KMS-11 (cell line): ENCODE measurements around the gene FHIT.

Experiments
- H2AFZ ChIP-seq: fragments of 200-600 bp; sonication (generic); 2 replicates; pipeline ENCODE4 v1.6.1; 2016; ENCODE audit warnings: antibody characterized with exemption, mixed run types, low read depth
- H3K27ac ChIP-seq: fragments of 200-600 bp; sonication (generic); 2 replicates; pipeline ENCODE4 v1.6.1; 2016; ENCODE audit warnings: mild to moderate bottlenecking, mixed run types
- H3K27me3 ChIP-seq: fragments of 200-600 bp; sonication (generic); 2 replicates; pipeline ENCODE4 v1.6.1; 2017; ENCODE audit warnings: mild to moderate bottlenecking, low read depth, mixed run types, moderate library complexity; ENCODE audit not compliant: insufficient read depth
- H3K36me3 ChIP-seq: fragments of 200-600 bp; sonication (generic); 2 replicates; pipeline ENCODE4 v1.6.1; 2017; ENCODE audit warnings: mild to moderate bottlenecking, mixed run types; ENCODE audit not compliant: insufficient read depth
- H3K4me1 ChIP-seq: fragments of 200-600 bp; sonication (generic); 2 replicates; pipeline ENCODE4 v1.6.1; 2016; ENCODE audit warnings: mild to moderate bottlenecking, low read depth, mixed run types; ENCODE audit not compliant: poor library complexity, severe bottlenecking
- H3K4me2 ChIP-seq: fragments of 200-600 bp; sonication (generic); 2 replicates; pipeline ENCODE4 v1.7.0; 2016; ENCODE audit warnings: mild to moderate bottlenecking, mixed run types
- H3K4me3 ChIP-seq: fragments of 200-600 bp; sonication (generic); IDR thresholded peaks from 2 replicates; pipeline ENCODE4 v1.6.1; 2017; ENCODE audit warnings: low read depth, low read length, mixed read lengths; ENCODE audit not compliant: insufficient read depth
- H3K79me2 ChIP-seq: fragments of 200-600 bp; sonication (generic); 2 replicates; pipeline ENCODE4 v1.6.1; 2016; ENCODE audit warnings: low read depth, mixed run types; ENCODE audit not compliant: insufficient read depth
- H3K9ac ChIP-seq: fragments of 200-600 bp; sonication (generic); 2 replicates; pipeline ENCODE4 v1.6.1; 2016; ENCODE audit warnings: mild to moderate bottlenecking, mixed run types
- H4K20me1 ChIP-seq: fragments of 200-600 bp; sonication (generic); 2 replicates; pipeline ENCODE4 v1.6.1; 2016; ENCODE audit warnings: mild to moderate bottlenecking, mixed run types; ENCODE audit not compliant: insufficient read depth
- TF ChIP-seq, protein P1 (sequence below): fragments of 200-600 bp; sonication (generic); conservative IDR thresholded peaks from 2 replicates; pipeline ENCODE4 v1.6.1; 2017; ENCODE audit warnings: low read depth, mild to moderate bottlenecking, antibody characterized with exemption, low read length, moderate library complexity, mixed read lengths

Gene FHIT

DNA sequence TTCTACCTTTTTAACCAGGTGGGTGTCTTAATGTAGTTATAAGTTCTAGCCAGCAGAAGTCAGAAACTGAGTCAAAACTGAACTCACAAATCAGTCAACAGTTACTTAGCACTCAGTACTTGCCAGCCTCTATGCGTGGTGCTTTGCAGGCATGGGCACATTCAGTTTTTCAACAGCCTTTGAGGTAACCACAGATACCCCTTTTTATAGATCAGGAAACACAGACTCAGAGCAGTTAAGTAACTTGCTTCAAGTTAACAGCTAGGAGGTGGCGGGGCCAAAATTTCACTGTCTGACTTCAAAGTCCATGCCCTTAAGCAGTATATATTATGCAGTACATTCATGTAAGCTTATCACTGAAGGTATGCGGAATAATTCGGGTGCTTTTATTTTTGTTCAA, 139.4 kb downstream of the FHIT start:
- no peaks in the 10 kb centered on the region for H3K79me2 ChIP-seq
- H2AFZ ChIP-seq = no peak overlapping the region
- no peak overlapping the region for H3K9ac ChIP-seq
- no peak overlapping the region for H3K4me2 ChIP-seq
- H4K20me1 ChIP-seq = no peaks in the 10 kb centered on the region
- H3K4me3 ChIP-seq = no peak overlapping the region
- H3K27ac ChIP-seq = no peak overlapping the region
- H3K36me3 ChIP-seq = no peaks in the 10 kb centered on the region
- H3K4me1 ChIP-seq = no peaks in the 10 kb centered on the region
- TF ChIP-seq, protein P1, sequence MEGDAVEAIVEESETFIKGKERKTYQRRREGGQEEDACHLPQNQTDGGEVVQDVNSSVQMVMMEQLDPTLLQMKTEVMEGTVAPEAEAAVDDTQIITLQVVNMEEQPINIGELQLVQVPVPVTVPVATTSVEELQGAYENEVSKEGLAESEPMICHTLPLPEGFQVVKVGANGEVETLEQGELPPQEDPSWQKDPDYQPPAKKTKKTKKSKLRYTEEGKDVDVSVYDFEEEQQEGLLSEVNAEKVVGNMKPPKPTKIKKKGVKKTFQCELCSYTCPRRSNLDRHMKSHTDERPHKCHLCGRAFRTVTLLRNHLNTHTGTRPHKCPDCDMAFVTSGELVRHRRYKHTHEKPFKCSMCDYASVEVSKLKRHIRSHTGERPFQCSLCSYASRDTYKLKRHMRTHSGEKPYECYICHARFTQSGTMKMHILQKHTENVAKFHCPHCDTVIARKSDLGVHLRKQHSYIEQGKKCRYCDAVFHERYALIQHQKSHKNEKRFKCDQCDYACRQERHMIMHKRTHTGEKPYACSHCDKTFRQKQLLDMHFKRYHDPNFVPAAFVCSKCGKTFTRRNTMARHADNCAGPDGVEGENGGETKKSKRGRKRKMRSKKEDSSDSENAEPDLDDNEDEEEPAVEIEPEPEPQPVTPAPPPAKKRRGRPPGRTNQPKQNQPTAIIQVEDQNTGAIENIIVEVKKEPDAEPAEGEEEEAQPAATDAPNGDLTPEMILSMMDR = no peak
- no peaks in the 10 kb centered on the region for H3K27me3 ChIP-seq

DNA sequence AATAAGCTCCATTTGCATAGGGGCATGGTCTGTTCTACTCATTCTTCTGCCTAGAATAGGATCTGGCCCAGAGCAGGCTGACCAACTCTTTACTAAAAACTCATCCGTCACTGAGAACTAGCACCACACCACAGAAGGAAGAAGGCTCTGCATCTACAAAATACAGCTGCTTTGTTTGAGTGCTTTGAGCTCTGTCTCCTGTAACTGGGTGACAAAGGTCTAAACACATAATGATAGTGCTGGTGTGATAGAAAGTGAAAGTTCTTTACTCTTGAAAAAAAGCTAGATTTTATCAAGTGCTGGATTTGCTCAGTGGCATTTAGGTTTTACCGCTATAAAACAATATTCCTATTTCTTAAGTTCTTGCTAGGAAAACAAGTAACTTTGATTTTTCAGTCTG, 140.7 kb downstream of the FHIT start:
- Histone ChIP-seq H3K4me3 (no peak overlapping the region), H4K20me1 (no peaks in the 10 kb centered on the region), H2AFZ (no peak overlapping the region), H3K36me3 (no peaks in the 10 kb centered on the region), H3K4me2 (no peak overlapping the region), H3K4me1 (no peaks in the 10 kb centered on the region), H3K27ac (no peak overlapping the region), H3K9ac (no peak overlapping the region), H3K27me3 (no peaks in the 10 kb centered on the region), H3K79me2 (no peaks in the 10 kb centered on the region)
- TF ChIP-seq, protein P1 = no peak

DNA sequence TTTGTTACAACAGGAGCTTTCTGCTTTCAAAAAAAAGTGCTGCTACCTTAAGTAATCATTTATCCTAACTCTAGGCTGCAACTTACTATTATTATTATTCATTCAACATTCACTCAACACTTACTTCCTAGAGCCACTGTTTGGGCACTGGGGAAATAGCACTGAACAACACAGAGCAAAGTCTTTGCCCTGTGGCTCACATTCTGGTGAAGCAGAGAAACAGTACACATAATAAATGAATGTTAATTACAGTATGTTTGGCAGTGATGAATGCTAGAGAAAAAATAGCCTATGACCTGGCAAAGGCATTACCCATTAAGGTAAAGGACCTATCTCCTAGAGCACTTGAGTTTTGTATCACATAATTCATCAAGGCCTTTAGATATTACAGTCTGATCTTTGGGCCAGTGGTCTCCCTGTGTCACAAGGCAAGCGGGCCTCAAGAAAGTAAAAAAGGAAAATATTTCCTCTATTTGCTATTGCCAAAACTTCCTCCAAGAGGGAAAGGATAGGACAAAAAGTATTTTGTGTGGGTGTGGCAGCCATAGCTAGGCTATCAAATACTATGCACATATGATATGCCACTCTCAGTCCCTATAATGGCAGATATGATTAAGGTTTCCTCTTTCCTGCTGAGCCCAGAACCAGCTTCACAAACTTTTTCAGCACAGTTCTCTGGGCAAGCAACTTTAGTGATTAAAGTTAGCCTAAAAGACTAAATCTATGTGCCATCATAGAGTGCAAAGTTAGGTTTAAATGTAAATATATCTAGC, 142.8 kb downstream of the FHIT start:
- H3K4me2 ChIP-seq = no peak overlapping the region
- no peaks in the 10 kb centered on the region for H4K20me1 ChIP-seq
- H3K4me1 ChIP-seq = no peaks in the 10 kb centered on the region
- H3K27ac ChIP-seq = no peak overlapping the region
- H3K27me3 ChIP-seq = no peaks in the 10 kb centered on the region
- no peaks in the 10 kb centered on the region for H3K36me3 ChIP-seq
- no peak overlapping the region for H2AFZ ChIP-seq
- TF ChIP-seq, protein P1 = no peak
- H3K9ac ChIP-seq = no peak overlapping the region
- no peaks in the 10 kb centered on the region for H3K79me2 ChIP-seq
- no peak overlapping the region for H3K4me3 ChIP-seq

DNA sequence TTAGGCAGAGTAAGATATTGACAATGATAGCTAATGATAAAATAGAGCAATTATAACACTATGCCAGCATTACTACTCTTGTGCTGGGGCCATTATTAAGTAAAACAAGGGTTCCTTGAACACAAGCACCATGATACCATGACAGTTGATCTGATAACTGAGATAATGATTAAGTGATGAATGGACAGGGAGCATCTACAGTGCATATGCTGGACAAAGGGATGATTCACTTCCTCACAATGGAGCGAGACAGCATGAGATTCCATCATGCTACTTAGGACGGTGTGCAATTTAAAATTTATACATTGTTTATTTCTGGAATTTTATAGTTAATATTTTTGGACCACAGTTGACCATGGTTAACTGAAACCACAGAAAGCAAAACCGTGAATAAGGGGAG, 156.6 kb downstream of the FHIT start:
- H3K4me1 ChIP-seq = no peaks in the 10 kb centered on the region
- H4K20me1 ChIP-seq = no peaks in the 10 kb centered on the region
- H3K36me3 ChIP-seq = no peaks in the 10 kb centered on the region
- no peaks in the 10 kb centered on the region for H3K27me3 ChIP-seq
- H3K9ac ChIP-seq = no peak overlapping the region
- no peak overlapping the region for H2AFZ ChIP-seq
- TF ChIP-seq, protein P1 = no peak
- H3K27ac ChIP-seq = no peak overlapping the region
- H3K4me3 ChIP-seq = no peak overlapping the region
- H3K4me2 ChIP-seq = no peak overlapping the region
- no peaks in the 10 kb centered on the region for H3K79me2 ChIP-seq
